Cortex of kidney (tissue), 1 donor: ENCODE measurements around the gene ARRDC1.
"Not testable (repeated sequence)": the region's sequence is repeated elsewhere in the genome, so short reads cannot be mapped to it uniquely, and the experiment has no call there.

ENCODE experiments used
- DNase-seq: peaks from one replicate; lab custom pipeline; 2025; lab: John Stamatoyannopoulos, UW

ARRDC1 gene

DNA sequence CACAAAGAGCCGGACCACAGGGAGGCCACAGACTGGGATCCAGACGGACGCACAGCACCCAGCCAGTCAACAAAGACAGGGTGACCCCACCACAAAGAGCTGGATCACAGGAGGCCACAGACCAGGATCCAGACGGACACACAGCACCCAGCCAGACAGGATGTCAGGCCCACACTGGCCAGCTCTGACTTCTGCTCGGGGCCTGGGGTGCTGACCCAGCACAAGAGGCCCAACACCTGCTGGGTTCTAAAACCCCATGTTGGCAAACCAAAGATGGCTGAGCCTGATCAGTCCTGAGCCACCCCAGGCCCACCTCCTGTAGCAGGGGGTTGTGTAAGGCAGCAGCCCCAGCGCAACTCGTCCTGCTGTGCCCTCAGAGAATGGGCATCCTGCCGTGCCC lies 21.5 kb upstream of the ARRDC1 start:
- DNase-seq = no peak

GRCh38 chr9:137586854-137587253 lies 18.6 kb upstream of the ARRDC1 start:
- no peak for DNase-seq

DNA sequence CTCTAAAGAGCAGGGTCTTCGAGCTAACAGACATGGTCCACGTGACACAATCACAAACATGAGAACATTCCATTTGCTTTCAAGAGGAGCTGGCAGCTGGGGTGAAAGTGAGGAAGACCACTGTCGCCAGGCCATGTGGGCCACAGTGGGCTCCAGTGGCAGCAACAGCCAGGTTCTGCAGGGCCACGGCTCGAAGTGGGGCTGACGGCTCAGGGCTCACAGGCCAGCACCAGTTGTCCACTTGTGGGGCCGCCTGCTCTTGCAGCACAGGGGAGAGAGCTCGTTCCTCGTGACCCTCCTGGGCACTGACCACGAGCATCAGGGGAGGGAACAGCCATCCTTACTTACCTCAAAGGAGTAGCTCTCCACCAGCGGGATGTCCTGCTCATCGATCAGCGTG lies 17.2 kb upstream of the ARRDC1 start:
- DNase-seq = no peak

- no peak for DNase-seq
These were observed 16.6 kb upstream of the ARRDC1 start for GRCh38 chr9:137588891-137589290.

GRCh38 chr9:137589441-137590122 lies 15.9 kb upstream of the ARRDC1 start:
- no peak for DNase-seq

DNA sequence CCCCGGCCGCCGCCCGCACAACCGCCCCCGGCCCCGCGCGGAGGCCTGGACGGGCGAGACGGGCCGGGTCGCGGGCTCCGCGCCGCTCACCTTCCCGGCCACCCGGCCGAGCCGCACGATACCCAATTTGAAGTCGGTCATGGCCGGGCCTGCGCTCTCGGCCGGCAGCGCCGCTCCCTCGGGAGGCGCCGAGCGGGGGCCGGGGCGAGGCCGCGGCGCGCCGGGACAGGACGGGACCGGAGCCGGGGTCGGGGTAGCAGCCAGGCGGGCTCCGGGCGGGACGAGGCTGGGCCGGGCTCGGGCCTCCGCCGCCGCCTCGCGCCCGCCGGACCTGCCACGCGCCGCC lies 15.4 kb upstream of the ARRDC1 start:
- no peak for DNase-seq

DNA sequence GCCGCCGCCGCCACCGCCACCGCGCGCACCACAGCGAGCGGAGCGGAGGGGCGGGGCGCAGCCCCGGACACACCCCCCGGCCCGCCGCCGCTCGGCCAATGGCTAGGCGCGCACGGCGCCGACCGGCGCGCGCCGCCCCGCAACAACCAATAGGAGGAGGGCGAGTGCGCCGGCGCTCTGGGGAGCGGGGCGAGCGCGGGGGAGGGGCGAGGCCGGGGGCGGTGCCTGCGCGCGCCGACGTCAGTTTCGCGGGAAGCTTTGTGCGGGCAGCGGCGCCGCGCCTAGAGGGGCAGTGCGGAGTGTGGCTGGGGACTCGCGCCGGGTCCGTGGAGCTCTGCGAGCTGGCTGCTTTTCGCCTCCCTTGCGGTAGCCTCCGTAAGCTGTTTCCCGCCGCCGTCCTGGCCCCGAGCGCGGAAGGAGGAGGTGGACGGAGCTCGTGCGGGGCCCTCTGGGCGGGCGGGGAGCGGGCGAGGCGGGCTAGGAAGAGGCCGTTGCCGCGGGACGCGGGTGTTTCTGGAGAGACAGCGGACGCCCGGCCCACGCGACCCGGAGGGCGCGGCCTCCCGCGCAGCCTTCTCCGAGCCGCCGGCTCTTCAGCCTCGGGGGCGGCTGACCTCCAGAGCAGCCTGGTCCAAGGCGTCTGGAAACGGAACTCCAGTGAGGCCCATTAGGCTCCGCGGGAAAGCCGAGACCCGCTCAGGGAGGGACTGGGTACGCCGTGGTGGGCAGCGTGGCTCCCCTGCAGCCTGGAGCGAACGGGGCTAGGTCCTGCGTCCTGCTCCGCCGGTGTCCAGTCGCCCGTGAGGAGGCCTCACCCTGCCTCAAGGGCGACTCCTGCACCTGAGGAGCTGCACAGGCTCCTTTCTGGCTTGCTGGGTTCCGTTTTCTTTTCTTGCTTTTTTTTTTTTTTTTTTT lies 14.8 kb upstream of the ARRDC1 start, which contains the start of gene ZMYND19:
Gene ZMYND19, minus strand, starts transcription at position 44 of the 915 bp plus-strand sequence. CDS start 249 bp downstream, outside the sequence.
- no peak for DNase-seq

DNA sequence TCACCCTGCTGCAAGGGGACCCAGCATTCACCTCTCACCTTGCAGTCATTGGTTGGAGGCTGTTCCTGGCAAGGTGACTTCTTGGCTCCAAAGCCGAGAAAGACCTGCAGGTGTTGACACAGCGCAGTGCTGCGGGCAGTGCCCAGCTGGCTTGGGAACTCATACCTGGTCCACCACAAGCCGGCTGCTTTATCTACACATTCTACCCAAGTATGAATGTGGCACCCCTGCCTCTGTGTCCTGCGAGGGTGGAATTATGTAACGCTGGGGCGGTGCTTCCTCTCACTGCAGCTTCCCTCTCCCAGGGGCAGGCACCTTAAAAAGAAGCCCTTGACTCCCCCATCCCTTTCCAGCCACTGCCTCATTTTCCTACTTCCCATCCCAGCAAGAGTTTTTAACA lies 12.7 kb upstream of the ARRDC1 start:
- DNase-seq = no peak

DNA sequence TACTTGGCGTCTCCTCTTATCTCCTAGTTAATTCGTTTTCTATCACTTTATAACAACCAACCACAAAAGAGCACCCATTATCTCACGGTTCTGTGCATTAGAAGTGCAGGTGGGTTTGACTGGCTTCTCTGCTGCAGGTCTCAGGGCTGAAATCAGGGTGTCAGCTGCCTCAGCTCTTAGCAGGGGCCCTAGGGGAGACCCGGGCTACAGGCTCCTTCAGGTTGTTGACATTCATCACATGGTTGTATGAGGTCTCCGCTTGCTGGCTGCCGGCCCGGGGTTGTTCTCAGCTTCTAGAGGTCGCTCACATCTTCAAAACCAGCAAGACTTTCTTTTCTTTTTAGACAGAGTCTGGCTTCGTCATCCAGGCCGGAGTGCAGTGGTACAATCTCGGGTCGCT lies 12.3 kb upstream of the ARRDC1 start:
- no peak for DNase-seq

GRCh38 chr9:137596577-137596976 lies 8.9 kb upstream of the ARRDC1 start:
- DNase-seq = not testable (repeated sequence)

GRCh38 chr9:137598943-137599342 lies 6.5 kb upstream of the ARRDC1 start:
- DNase-seq = no peak

DNA sequence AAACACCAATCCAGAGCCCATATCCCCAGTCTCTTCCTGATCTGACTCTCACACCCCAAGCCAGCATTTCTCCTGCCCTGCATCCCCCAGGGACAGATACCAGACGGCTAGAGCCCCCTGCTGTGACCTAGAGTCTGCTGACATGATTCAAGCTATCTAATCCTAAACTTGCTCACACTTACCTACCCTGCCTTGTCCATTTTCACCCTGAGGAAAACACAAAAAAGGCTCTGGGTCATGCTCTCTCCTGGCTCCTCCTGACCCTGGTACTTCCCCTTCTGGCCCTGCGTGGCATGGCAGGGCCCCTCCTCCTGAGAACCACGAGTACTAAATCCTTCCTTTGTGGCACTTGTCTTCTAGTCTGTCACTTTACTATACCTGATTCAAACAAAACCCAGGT lies 2.8 kb upstream of the ARRDC1 start:
- DNase-seq = no peak

DNA sequence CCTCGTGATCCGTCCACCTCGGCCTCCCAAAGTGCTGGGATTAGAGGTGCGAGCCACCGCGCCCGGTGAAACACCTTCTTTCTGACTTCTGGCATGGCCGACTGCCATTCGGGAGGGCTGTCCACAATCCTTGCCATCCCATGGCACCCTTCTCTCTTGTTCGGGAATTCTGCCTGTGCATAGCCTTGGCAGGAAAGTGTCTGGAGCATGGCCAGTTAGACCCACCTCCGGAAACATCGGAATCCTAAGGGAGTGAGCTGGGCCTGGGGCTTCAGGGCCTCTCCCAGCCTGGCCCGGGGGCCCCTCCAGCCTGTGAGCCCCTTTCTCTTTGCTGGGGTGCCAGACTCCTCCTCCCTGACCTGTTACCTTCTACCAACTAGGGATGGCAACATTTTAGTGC lies 1.6 kb upstream of the ARRDC1 start:
- no peak for DNase-seq

GRCh38 chr9:137604345-137605086 lies 970 bp upstream of the ARRDC1 start:
- DNase-seq = no peak

DNA sequence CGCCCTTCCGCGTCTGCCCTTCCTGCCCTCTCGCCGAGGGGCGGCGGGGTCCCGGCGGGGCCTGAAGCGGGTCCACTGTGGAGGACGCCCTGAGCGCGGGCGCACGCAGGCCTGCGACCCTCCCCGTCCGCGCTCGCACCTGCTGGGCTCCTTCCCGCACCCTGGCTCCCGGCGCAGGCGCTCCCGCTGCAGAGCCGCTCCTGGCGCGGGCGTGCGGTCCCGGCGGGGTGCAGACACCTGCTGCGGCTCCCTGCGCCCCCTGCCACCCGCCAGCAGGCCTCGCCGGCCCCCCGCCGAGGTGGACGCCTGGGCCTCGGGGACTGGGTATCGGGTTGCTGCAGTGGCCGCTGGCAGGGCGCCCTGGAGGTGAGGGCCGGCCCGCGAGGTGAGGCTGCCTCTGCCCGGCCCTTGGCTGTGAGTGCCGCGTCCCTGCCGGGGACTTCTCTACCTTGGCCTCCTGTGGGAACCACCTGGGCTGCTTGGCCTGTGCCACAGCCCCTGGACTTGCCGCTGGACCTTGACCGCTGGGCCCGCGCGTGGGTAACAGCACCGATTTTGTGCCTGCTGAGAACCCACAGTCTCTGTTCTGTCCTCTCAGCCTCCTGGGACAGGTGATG lies 627 bp downstream of the ARRDC1 start:
- no peak for DNase-seq

- DNase-seq = no peak
These were observed 1.2 kb downstream of the ARRDC1 start for GRCh38 chr9:137606734-137607138.

DNA sequence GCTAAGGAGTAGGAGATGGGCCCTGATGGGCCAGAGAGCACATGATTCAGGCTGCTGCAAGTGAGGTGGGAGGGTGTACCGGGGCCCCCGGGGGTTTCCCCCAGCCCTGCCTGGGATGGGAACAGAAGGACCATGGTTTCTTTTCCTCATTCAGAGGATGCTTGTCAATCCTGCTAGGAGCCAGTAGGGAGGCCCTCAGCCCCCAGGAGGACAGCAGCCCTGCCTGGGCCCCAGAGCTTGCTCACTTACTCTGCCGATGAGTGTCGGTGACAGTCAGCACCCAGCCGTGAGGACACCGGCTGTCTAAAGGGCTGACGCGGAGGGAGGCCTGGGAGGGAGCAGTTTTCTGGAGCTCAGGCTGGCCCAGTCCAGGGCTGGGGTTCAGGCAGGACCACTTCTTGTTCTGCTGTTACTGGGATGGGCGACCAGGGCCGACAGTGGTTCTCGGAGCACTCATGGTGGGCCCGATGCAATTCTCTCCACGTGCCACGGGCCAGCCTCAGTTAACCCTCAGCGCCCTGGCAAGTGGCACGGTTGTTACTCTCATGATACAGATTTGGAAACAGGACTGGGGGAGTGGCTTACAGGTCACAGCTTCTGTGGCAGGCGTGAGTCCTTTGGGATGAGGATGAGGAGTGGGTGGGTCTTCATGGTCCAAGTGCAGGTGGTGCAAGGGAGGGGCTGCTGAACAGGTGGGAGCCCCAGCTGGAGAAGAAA lies 1.8 kb downstream of the ARRDC1 start:
- no peak for DNase-seq

- no peak for DNase-seq
These were observed 5.5 kb downstream of the ARRDC1 start for GRCh38 chr9:137610944-137611343.

DNA sequence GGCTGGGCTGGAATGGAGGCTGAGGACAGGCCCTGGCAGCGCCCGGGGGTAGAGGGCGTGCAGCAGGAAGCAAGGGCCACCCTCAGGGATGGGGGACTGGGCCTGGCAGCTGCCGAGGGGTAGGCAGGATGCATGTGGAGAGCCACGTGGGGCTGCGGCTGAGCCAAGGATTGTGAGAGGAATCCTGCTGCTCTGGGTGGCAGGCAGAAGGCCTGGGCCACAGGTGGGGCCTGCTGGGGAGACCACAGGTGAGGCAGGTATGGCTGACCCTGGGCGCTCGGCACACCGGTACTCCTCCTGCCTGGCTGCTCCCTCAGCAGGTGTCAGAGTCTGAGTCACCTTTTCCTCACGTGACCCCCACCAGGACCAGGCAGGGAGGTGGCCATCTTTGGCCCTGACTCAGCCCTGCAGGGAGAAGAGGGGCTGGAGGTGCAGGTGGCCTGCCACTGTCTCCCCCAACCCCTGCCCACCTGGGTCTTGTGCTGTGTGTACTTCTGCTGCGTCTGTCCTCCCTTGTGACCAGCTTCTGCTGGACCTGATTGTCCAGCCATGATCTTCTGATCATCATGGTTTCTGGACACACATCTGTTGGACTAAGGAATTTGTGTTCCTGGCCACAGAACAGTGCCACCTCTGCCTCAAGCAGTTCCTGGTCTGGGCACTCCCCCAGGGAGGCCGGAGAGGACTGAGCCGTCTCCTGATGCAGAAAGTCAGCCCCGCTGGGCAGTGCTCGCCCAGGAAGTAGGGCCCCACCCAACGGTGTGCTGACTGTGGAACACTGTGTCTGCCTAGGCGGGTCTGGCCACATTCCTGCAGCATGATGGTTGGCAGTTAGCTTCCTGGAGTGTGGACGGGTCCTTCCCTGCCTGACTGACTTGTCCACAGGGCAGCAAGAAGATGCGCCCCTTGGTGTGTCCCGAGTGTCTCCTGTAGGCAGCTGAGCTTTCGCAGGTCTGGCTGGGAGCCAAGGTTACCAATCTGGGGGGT lies 6.4 kb downstream of the ARRDC1 start:
- DNase-seq = no peak

- DNase-seq = no peak
These were observed 7.3 kb downstream of the ARRDC1 start for GRCh38 chr9:137612741-137613142.
